ENCODE measurements around the gene ASMTL. TPM values are rescaled to one million over a fixed set of nuclear protein-coding genes. Genes with fewer than 3 reads are reported as not detected.
A peak's percentile ranks its signal among the peaks of the same experiment; 100 is the strongest.

The ASMTL gene
- total and polyA plus RNA-seq, 2 of the 13 experiments (the other 11 are each of a cell fraction or from before 2014, with no cell fraction given) = 5.6 to 16.3 TPM

DNA sequence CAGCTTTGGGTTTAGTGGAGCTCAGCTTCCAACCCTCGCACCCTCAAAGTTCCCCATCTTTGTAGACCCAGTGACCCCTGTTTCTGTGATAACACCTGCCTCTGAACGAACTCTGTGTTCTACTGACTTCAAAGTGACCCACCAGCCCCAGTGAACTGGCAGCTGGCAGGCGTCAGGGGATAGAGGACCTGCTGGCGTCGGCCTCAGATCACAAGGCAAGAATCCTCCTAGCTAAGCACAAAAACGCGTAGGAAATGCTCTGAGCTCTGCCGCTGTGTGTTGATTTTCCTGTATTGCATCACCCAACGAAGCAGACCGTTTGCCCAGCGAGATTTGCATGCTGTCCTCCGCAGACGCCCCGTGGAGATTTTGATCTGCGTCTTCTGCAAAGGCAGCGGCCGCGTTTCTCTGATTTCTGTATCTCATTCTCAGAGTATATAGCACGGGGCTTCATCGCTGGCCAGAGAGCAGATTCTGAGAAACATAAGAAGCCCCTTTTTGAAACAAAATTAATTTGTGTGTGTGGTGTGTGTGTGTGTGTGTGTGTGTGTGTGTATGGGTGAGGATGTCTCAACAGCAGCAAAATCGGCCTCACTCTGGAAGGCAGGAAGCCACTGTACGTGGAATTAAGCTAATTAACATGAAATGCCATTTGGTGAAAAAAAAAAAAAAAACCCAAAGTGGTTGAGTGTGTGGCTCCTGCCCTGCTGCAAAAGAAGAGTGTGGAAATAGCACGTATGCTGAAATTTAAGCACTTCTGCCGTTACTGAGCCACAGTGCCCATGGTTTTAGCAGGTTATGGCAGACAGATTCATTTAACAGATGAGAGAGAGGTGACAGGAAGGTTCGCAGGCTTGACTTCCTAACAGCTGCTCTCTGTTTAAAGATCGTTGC, 29.2 kb upstream of the ASMTL start (continued):
- TF ChIP-seq ESRRA (CRISPR knock-in tag; IDR thresholded peaks at IDR 0.05; ENCODE audit: low read depth) = 0 out of 2 replicates have a peak, but pooled peaks have one; percentile 49
- peak; percentile 63; the same call in 1 of the 2 replicates for TF ChIP-seq SOX5 (CRISPR knock-in tag; IDR thresholded peaks at IDR 0.05; ENCODE audit: borderline replicate concordance)
- TF ChIP-seq, protein P1, sequence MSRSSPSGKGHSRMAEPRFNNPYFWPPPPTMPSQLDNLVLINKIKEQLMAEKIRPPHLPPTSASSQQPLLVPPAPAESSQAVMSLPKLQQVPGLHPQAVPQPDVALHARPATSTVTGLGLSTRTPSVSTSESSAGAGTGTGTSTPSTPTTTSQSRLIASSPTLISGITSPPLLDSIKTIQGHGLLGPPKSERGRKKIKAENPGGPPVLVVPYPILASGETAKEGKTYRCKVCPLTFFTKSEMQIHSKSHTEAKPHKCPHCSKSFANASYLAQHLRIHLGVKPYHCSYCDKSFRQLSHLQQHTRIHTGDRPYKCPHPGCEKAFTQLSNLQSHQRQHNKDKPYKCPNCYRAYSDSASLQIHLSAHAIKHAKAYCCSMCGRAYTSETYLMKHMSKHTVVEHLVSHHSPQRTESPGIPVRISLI (CRISPR knock-in tag; IDR thresholded peaks at IDR 0.05; ENCODE audit: borderline replicate concordance) = peak; percentile 30; the same call in 1 of the 2 replicates
- TF ChIP-seq, protein P2, sequence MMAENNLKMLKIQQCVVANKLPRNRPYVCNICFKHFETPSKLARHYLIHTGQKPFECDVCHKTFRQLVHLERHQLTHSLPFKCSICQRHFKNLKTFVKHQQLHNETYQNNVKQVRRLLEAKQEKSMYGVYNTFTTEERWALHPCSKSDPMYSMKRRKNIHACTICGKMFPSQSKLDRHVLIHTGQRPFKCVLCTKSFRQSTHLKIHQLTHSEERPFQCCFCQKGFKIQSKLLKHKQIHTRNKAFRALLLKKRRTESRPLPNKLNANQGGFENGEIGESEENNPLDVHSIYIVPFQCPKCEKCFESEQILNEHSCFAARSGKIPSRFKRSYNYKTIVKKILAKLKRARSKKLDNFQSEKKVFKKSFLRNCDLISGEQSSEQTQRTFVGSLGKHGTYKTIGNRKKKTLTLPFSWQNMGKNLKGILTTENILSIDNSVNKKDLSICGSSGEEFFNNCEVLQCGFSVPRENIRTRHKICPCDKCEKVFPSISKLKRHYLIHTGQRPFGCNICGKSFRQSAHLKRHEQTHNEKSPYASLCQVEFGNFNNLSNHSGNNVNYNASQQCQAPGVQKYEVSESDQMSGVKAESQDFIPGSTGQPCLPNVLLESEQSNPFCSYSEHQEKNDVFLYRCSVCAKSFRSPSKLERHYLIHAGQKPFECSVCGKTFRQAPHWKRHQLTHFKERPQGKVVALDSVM (CRISPR knock-in tag; IDR thresholded peaks at IDR 0.05) = no peak
- TF ChIP-seq, protein P3, sequence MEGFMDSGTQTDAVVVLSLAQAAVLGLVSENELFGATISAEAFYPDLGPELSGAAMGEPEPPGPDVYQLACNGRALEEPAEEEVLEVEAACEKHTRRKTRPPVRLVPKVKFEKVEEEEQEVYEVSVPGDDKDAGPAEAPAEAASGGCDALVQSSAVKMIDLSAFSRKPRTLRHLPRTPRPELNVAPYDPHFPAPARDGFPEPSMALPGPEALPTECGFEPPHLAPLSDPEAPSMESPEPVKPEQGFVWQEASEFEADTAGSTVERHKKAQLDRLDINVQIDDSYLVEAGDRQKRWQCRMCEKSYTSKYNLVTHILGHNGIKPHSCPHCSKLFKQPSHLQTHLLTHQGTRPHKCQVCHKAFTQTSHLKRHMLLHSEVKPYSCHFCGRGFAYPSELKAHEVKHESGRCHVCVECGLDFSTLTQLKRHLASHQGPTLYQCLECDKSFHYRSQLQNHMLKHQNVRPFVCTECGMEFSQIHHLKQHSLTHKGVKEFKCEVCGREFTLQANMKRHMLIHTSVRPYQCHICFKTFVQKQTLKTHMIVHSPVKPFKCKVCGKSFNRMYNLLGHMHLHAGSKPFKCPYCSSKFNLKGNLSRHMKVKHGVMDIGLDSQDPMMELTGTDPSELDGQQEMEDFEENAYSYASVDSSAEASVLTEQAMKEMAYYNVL (CRISPR knock-in tag; IDR thresholded peaks at IDR 0.05; ENCODE audit: borderline replicate concordance) = peak; percentile 60; the same call in 1 of the 2 replicates
- TF ChIP-seq ZNF30 (CRISPR knock-in tag; IDR thresholded peaks at IDR 0.05) = no peak
- TF ChIP-seq, protein P4, sequence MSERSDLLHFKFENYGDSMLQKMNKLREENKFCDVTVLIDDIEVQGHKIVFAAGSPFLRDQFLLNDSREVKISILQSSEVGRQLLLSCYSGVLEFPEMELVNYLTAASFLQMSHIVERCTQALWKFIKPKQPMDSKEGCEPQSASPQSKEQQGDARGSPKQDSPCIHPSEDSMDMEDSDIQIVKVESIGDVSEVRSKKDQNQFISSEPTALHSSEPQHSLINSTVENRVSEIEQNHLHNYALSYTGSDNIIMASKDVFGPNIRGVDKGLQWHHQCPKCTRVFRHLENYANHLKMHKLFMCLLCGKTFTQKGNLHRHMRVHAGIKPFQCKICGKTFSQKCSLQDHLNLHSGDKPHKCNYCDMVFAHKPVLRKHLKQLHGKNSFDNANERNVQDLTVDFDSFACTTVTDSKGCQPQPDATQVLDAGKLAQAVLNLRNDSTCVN (CRISPR knock-in tag; IDR thresholded peaks at IDR 0.05; ENCODE audit: borderline replicate concordance) = no peak
- no peak for TF ChIP-seq ZNF256 (CRISPR knock-in tag; conservative IDR thresholded peaks at IDR 0.05)
- no peak for TF ChIP-seq ZNF709 (CRISPR knock-in tag; IDR thresholded peaks at IDR 0.05)
- TF ChIP-seq FIP1L1 (IDR thresholded peaks at IDR 0.05; ENCODE audit: borderline replicate concordance, insufficient read depth, low read depth, low read length) = no peak
- TF ChIP-seq, protein P5, sequence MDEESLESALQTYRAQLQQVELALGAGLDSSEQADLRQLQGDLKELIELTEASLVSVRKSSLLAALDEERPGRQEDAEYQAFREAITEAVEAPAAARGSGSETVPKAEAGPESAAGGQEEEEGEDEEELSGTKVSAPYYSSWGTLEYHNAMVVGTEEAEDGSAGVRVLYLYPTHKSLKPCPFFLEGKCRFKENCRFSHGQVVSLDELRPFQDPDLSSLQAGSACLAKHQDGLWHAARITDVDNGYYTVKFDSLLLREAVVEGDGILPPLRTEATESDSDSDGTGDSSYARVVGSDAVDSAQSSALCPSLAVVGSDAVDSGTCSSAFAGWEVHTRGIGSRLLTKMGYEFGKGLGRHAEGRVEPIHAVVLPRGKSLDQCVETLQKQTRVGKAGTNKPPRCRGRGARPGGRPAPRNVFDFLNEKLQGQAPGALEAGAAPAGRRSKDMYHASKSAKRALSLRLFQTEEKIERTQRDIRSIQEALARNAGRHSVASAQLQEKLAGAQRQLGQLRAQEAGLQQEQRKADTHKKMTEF (CRISPR knock-in tag; IDR thresholded peaks at IDR 0.05) = peak; percentile 66
- TF ChIP-seq SRY (CRISPR knock-in tag; IDR thresholded peaks at IDR 0.05) = no peak
- TF ChIP-seq, protein P6, sequence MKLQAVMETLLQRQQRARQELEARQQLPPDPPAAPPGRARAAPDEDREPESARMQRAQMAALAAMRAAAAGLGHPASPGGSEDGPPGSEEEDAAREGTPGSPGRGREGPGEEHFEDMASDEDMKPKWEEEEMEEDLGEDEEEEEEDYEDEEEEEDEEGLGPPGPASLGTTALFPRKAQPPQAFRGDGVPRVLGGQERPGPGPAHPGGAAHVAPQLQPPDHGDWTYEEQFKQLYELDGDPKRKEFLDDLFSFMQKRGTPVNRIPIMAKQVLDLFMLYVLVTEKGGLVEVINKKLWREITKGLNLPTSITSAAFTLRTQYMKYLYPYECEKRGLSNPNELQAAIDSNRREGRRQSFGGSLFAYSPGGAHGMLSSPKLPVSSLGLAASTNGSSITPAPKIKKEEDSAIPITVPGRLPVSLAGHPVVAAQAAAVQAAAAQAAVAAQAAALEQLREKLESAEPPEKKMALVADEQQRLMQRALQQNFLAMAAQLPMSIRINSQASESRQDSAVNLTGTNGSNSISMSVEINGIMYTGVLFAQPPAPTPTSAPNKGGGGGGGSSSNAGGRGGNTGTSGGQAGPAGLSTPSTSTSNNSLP (IDR thresholded peaks at IDR 0.05; ENCODE audit: low read depth, low read length) = no peak
- TF ChIP-seq ZBTB7B (CRISPR knock-in tag; IDR thresholded peaks at IDR 0.05) = peak; percentile 42; the same call in 1 of the 2 replicates
- no peak for TF ChIP-seq RCOR2 (CRISPR knock-in tag; IDR thresholded peaks at IDR 0.05)
- no peak for TF ChIP-seq RBM22 (optimal IDR thresholded peaks at IDR 0.05; ENCODE audit: low read length)
